GM23338 (cell line): ENCODE results near the gene RPN2. TPM values are rescaled to one million over a fixed set of nuclear protein-coding genes. Genes with fewer than 3 reads are reported as not detected.
A peak's percentile ranks its signal among the peaks of the same experiment; 100 is the strongest.

Source experiments
- ATAC-seq: fragments of 200-7000 bp; cut with Tn5 transposase; 3 replicates; pipeline ENCODE4 v1.9.1; 2020
- DNase-seq: peaks from one replicate; pipeline ENCODE4 v3.0.0-alpha.2; 2015; ENCODE audit warnings: low spot score
- H2AFZ ChIP-seq: fragments of 200-600 bp; sonication (generic); 2 replicates; pipeline ENCODE4 v1.8.0; 2016; ENCODE audit warnings: antibody characterized with exemption, mild to moderate bottlenecking, moderate library complexity
- H3F3A ChIP-seq: fragments of 200-600 bp; sonication (generic); replicated peaks from 2 replicates; pipeline ENCODE4 v1.8.0; 2017; ENCODE audit warnings: antibody characterized with exemption, mixed run types, low read depth
- H3K27ac ChIP-seq: fragments of 200-600 bp; sonication (generic); 2 replicates; pipeline ENCODE4 v1.6.1; 2016; ENCODE audit warnings: low read depth
- H3K27me3 ChIP-seq: fragments of 200-600 bp; sonication (generic); 2 replicates; pipeline ENCODE4 v1.8.0; 2016; ENCODE audit warnings: mild to moderate bottlenecking, mixed run types, moderate library complexity; ENCODE audit not compliant: insufficient read depth
- H3K36me3 ChIP-seq: fragments of 200-600 bp; sonication (generic); 2 replicates; pipeline ENCODE4 v1.8.0; 2016; ENCODE audit warnings: mild to moderate bottlenecking; ENCODE audit not compliant: insufficient read depth
- H3K4me1 ChIP-seq: fragments of 200-600 bp; sonication (generic); 2 replicates; pipeline ENCODE4 v1.8.0; 2016; ENCODE audit warnings: mild to moderate bottlenecking, moderate library complexity; ENCODE audit not compliant: insufficient read depth
- H3K4me2 ChIP-seq: fragments of 200-600 bp; sonication (generic); 2 replicates; pipeline ENCODE4 v1.7.1; 2017; ENCODE audit warnings: mixed run types
- H3K4me3 ChIP-seq: fragments of 200-600 bp; sonication (generic); 2 replicates; pipeline ENCODE4 v1.6.1; 2016; ENCODE audit warnings: mixed run types
- H3K79me2 ChIP-seq: fragments of 200-600 bp; sonication (generic); replicated peaks from 2 replicates; pipeline ENCODE4 v1.8.0; 2017; ENCODE audit warnings: mild to moderate bottlenecking; ENCODE audit not compliant: insufficient read depth
- H3K9me2 ChIP-seq: fragments of 200-600 bp; sonication (generic); 2 replicates; pipeline ENCODE4 v1.8.0; 2017; ENCODE audit not compliant: insufficient read depth
- H4K20me1 ChIP-seq: fragments of 200-600 bp; sonication (generic); replicated peaks from 2 replicates; pipeline ENCODE4 v1.8.0; 2017; ENCODE audit warnings: mild to moderate bottlenecking; ENCODE audit not compliant: insufficient read depth
- H3K27ac Mint-ChIP-seq: 2 replicates; pipeline ENCODE4 v1.8.0; 2020; ENCODE audit warnings: inconsistent platforms, mild to moderate bottlenecking, moderate library complexity, mixed read lengths
- H3K27me3 Mint-ChIP-seq: 3 replicates; pipeline ENCODE4 v1.8.0; 2022; ENCODE audit warnings: low read depth, mild to moderate bottlenecking, moderate library complexity, mixed read lengths, inconsistent platforms; ENCODE audit not compliant: insufficient read depth, poor library complexity
- H3K36me3 Mint-ChIP-seq: 3 replicates; pipeline ENCODE4 v1.8.0; 2021; ENCODE audit warnings: low read depth, mild to moderate bottlenecking, inconsistent platforms, moderate library complexity, mixed read lengths
- H3K4me1 Mint-ChIP-seq: 3 replicates; pipeline ENCODE4 v1.8.0; 2020; ENCODE audit warnings: mild to moderate bottlenecking, inconsistent platforms, mixed read lengths
- H3K4me3 Mint-ChIP-seq: 3 replicates; pipeline ENCODE4 v1.8.0; 2021; ENCODE audit warnings: moderate library complexity, mild to moderate bottlenecking, inconsistent platforms, mixed read lengths
- H3K9me3 Mint-ChIP-seq: 3 replicates; pipeline ENCODE4 v1.8.0; 2020; ENCODE audit warnings: moderate library complexity, mild to moderate bottlenecking, inconsistent platforms, mixed read lengths
- CREB1 ChIP-seq: fragments of 250-450 bp; sonication (Bioruptor Pico); IDR thresholded peaks from 2 replicates; pipeline ENCODE4 v1.5.0; 2020; ENCODE audit warnings: low read depth, mild to moderate bottlenecking, moderate library complexity
- ETS1 ChIP-seq: IDR thresholded peaks from 2 replicates; pipeline ENCODE4 v1.6.1; 2016; ENCODE audit warnings: antibody characterized with exemption
- EZH2phosphoT487 ChIP-seq: fragments of 200-600 bp; sonication (generic); IDR thresholded peaks from one replicate; pipeline ENCODE4 v1.8.1; 2018; ENCODE audit warnings: antibody characterized with exemption; ENCODE audit not compliant: unreplicated experiment
- JUNB ChIP-seq: IDR thresholded peaks from one replicate; pipeline ENCODE4 v1.6.1; 2016; ENCODE audit warnings: antibody characterized with exemption; ENCODE audit not compliant: unreplicated experiment
- NANOG ChIP-seq: IDR thresholded peaks from 2 replicates; pipeline ENCODE4 v1.6.1; 2016; ENCODE audit warnings: antibody characterized with exemption, borderline replicate concordance
- POLR2AphosphoS5 ChIP-seq: IDR thresholded peaks from 2 replicates; pipeline ENCODE4 v1.6.1; 2016; ENCODE audit warnings: antibody characterized with exemption, low read depth
- REST ChIP-seq: IDR thresholded peaks from one replicate; pipeline ENCODE4 v1.6.1; 2018; ENCODE audit warnings: antibody characterized with exemption; ENCODE audit not compliant: unreplicated experiment
- STAT1 ChIP-seq: IDR thresholded peaks from one replicate; pipeline ENCODE4 v1.6.1; 2016; ENCODE audit warnings: antibody characterized with exemption; ENCODE audit not compliant: unreplicated experiment
- ZNF114 ChIP-seq: fragments of 250-450 bp; sonication (Bioruptor Pico); IDR thresholded peaks from 2 replicates; pipeline ENCODE4 v1.5.0; 2020; ENCODE audit warnings: mild to moderate bottlenecking, moderate library complexity
- ZNF331 ChIP-seq: fragments of 250-450 bp; sonication (Bioruptor Pico); IDR thresholded peaks from 2 replicates; pipeline ENCODE4 v1.5.0; 2020; ENCODE audit warnings: low read depth, mild to moderate bottlenecking, moderate library complexity
- polyA plus RNA-seq: library from polyadenylated mRNA; unstranded; fragments of >200 nt; fragmentation: Nextera tagmentation; extraction: Ambion mirVana; gene quantifications from 2 replicates; pipeline ENCODE4 v1.2.1, GENCODE V29; 2016
- total RNA-seq: library from RNA; depleted of rRNA; stranded (reverse); fragments of >200 nt; shearing (Covaris generic); gene quantifications from 2 replicates; pipeline ENCODE4 v1.2.3, GENCODE V29; 2014
- TF ChIP-seq, protein P1 (sequence below), 2 experiments: fragments of 200-600 bp in 1 of 2; sonication (generic) in 1 of 2; conservative IDR thresholded peaks; 2 replicates each; pipeline versions ENCODE4 v1.5.1 to v1.6.1; 2016 to 2017; ENCODE audit warnings: antibody characterized with exemption in 2 of 2, low read depth in 2 of 2, mild to moderate bottlenecking in 2 of 2, moderate library complexity in 1 of 2

The RPN2 gene
- total and polyA plus RNA-seq, 2 experiments from 2014 or later, result 244 to 302 TPM

- H3K36me3 Mint-ChIP-seq, result peaks cover 80% of the 10 kb centered on the region
- no peaks in the 10 kb centered on the region for H3K4me1 ChIP-seq
Observed at GRCh38 chr20:37209661-37210314, 30.7 kb downstream of the RPN2 start.

GRCh38 chr20:37218441-37218840 lies 39.3 kb downstream of the RPN2 start:
- H3K4me1 Mint-ChIP-seq, result peaks cover 26% of the 10 kb centered on the region
- Histone ChIP-seq H3K27ac (no peak overlapping the region), H3K36me3 (peaks cover 33% of the 10 kb centered on the region), H3K79me2 (peaks cover 47% of the 10 kb centered on the region), H2AFZ (no peak overlapping the region), H3F3A (peaks cover under 1% of the 10 kb centered on the region; the same call in 1 of the 2 replicates), H4K20me1 (peaks cover 12% of the 10 kb centered on the region; the same call in 1 of the 2 replicates), H3K27me3 (no peaks in the 10 kb centered on the region), H3K4me2 (no peak overlapping the region), H3K4me3 (no peak overlapping the region), H3K4me1 (0 out of 2 replicates have a peak, but pooled peaks cover 7% of the 10 kb centered on the region), H3K9me2 (no peaks in the 10 kb centered on the region)
- H3K36me3 Mint-ChIP-seq, result peaks cover 73% of the 10 kb centered on the region
- DNase-seq (no peak), ATAC-seq (no peak)
- H3K9me3 Mint-ChIP-seq, result no peaks in the 10 kb centered on the region
- H3K27ac Mint-ChIP-seq, result no peak overlapping the region
- H3K4me3 Mint-ChIP-seq, result no peak overlapping the region
- H3K27me3 Mint-ChIP-seq, result peaks cover 7% of the 10 kb centered on the region
- TF ChIP-seq EZH2phosphoT487 (no peak), ETS1 (no peak)
- TF ChIP-seq, protein P1, sequence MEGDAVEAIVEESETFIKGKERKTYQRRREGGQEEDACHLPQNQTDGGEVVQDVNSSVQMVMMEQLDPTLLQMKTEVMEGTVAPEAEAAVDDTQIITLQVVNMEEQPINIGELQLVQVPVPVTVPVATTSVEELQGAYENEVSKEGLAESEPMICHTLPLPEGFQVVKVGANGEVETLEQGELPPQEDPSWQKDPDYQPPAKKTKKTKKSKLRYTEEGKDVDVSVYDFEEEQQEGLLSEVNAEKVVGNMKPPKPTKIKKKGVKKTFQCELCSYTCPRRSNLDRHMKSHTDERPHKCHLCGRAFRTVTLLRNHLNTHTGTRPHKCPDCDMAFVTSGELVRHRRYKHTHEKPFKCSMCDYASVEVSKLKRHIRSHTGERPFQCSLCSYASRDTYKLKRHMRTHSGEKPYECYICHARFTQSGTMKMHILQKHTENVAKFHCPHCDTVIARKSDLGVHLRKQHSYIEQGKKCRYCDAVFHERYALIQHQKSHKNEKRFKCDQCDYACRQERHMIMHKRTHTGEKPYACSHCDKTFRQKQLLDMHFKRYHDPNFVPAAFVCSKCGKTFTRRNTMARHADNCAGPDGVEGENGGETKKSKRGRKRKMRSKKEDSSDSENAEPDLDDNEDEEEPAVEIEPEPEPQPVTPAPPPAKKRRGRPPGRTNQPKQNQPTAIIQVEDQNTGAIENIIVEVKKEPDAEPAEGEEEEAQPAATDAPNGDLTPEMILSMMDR (conservative IDR thresholded peaks at IDR 0.05; ENCODE audit: low read depth in 2 of 2), result no peak

More at GRCh38 chr20:37209661-37210314, 30.7 kb downstream of the RPN2 start:
- Histone ChIP-seq H3K27me3 (no peaks in the 10 kb centered on the region), H3K36me3 (peaks cover 78% of the 10 kb centered on the region), H3K4me2 (no peak overlapping the region), H3K27ac (0 out of 2 replicates have a peak overlapping the region, but pooled peaks have one; percentile 32), H3K4me3 (no peak overlapping the region), H2AFZ (no peak overlapping the region), H3K9me2 (no peaks in the 10 kb centered on the region), H3F3A (peaks cover 19% of the 10 kb centered on the region; the same call in 1 of the 2 replicates), H3K79me2 (0 out of 2 replicates have a peak, but pooled peaks cover 4% of the 10 kb centered on the region), H4K20me1 (peaks cover 16% of the 10 kb centered on the region)
- peaks cover 3% of the 10 kb centered on the region for H3K27me3 Mint-ChIP-seq
- no peak overlapping the region for H3K27ac Mint-ChIP-seq
- no peak for TF ChIP-seq STAT1
- no peak for TF ChIP-seq CREB1 (CRISPR knock-in tag)
- TF ChIP-seq JUNB, result no peak
- no peak for TF ChIP-seq ZNF331 (CRISPR knock-in tag)
- TF ChIP-seq ZNF114 (CRISPR knock-in tag), result no peak
- TF ChIP-seq EZH2phosphoT487, result no peak
- no peak for TF ChIP-seq POLR2AphosphoS5
- TF ChIP-seq NANOG, result no peak
- no peak for TF ChIP-seq REST
- no peaks in the 10 kb centered on the region for H3K4me1 Mint-ChIP-seq
- no peaks in the 10 kb centered on the region for H3K9me3 Mint-ChIP-seq
- no peak overlapping the region for H3K4me3 Mint-ChIP-seq
- no peak for DNase-seq
- ATAC-seq, result no peak
